NCI-H1092 treated with DMSO at 0.1 percent for 48 hours (cell line): Measurements from ENCODE around the gene PACC1.
"Not testable (repeated sequence)": the region's sequence is repeated elsewhere in the genome, so short reads cannot be mapped to it uniquely, and the experiment has no call there.

Source experiments
- DNase-seq: peaks from one replicate; lab custom pipeline; 2025; lab: John Stamatoyannopoulos, UW

The PACC1 gene

GRCh38 chr1:212326541-212326940 is 88.1 kb downstream of the PACC1 start:
- no peak for DNase-seq

GRCh38 chr1:212323066-212323465 is 91.6 kb downstream of the PACC1 start:
- no peak for DNase-seq

GRCh38 chr1:212321031-212321430 is 93.7 kb downstream of the PACC1 start:
- not testable (repeated sequence) for DNase-seq

- no peak for DNase-seq
Observed at GRCh38 chr1:212317916-212318315, 96.8 kb downstream of the PACC1 start.

- DNase-seq: no peak
Observed at GRCh38 chr1:212315907-212316306, 98.8 kb downstream of the PACC1 start.

GRCh38 chr1:212315184-212315583 is 99.5 kb downstream of the PACC1 start:
- DNase-seq: no peak
